Glutamatergic neuron (in vitro differentiated cells): ENCODE measurements around the gene POLG. TPM values are rescaled to one million over a fixed set of nuclear protein-coding genes. Genes with fewer than 3 reads are reported as not detected.

ENCODE experiments used
- DNase-seq: peaks from one replicate; pipeline ENCODE4 v3.0.0; 2022
- H3K27ac Mint-ChIP-seq: one replicate; pipeline ENCODE4 v1.8.0; 2020; ENCODE audit warnings: mild to moderate bottlenecking, mixed read lengths, inconsistent platforms; ENCODE audit not compliant: unreplicated experiment
- H3K27me3 Mint-ChIP-seq: one replicate; pipeline ENCODE4 v1.8.0; 2020; ENCODE audit warnings: mild to moderate bottlenecking, moderate library complexity, mixed read lengths, inconsistent platforms; ENCODE audit not compliant: unreplicated experiment
- H3K36me3 Mint-ChIP-seq: one replicate; pipeline ENCODE4 v1.8.0; 2020; ENCODE audit warnings: mild to moderate bottlenecking, mixed read lengths, inconsistent platforms; ENCODE audit not compliant: unreplicated experiment
- H3K4me1 Mint-ChIP-seq: one replicate; pipeline ENCODE4 v1.8.0; 2020; ENCODE audit warnings: mild to moderate bottlenecking, low read depth, mixed read lengths, inconsistent platforms; ENCODE audit not compliant: unreplicated experiment
- H3K4me3 Mint-ChIP-seq: one replicate; pipeline ENCODE4 v1.8.0; 2020; ENCODE audit warnings: mild to moderate bottlenecking, mixed read lengths, inconsistent platforms; ENCODE audit not compliant: unreplicated experiment
- H3K9me3 Mint-ChIP-seq: one replicate; pipeline ENCODE4 v1.8.0; 2020; ENCODE audit warnings: mild to moderate bottlenecking, moderate library complexity, mixed read lengths, inconsistent platforms; ENCODE audit not compliant: unreplicated experiment
- total RNA-seq: library from RNA; stranded (reverse); fragmentation: NEBNext Ultra II Directional; extraction: Animal tissue kit (Norgen Biotek cat#: 25700); gene quantifications from one replicate; pipeline ENCODE4 v1.2.1, GENCODE V29; 2021; ENCODE audit not compliant: unreplicated experiment
- TF ChIP-seq, protein P1 (sequence below): fragments of 200-600 bp; sonication (generic); IDR thresholded peaks from one replicate; pipeline ENCODE4 v1.5.0; 2021; ENCODE audit not compliant: partially characterized antibody, unreplicated experiment

The POLG gene
- total RNA-seq, 1 donor from 2014 or later = 55.4 TPM

GRCh38 chr15:89303986-89304385, 30.6 kb downstream of the POLG start:
- no peak for DNase-seq
- H3K36me3 Mint-ChIP-seq = no peaks in the 10 kb centered on the region
- peaks cover 2% of the 10 kb centered on the region for H3K27me3 Mint-ChIP-seq
- no peak overlapping the region for H3K27ac Mint-ChIP-seq
- H3K4me3 Mint-ChIP-seq = no peak overlapping the region
- H3K4me1 Mint-ChIP-seq = no peaks in the 10 kb centered on the region
- H3K9me3 Mint-ChIP-seq = no peaks in the 10 kb centered on the region
- TF ChIP-seq, protein P1, sequence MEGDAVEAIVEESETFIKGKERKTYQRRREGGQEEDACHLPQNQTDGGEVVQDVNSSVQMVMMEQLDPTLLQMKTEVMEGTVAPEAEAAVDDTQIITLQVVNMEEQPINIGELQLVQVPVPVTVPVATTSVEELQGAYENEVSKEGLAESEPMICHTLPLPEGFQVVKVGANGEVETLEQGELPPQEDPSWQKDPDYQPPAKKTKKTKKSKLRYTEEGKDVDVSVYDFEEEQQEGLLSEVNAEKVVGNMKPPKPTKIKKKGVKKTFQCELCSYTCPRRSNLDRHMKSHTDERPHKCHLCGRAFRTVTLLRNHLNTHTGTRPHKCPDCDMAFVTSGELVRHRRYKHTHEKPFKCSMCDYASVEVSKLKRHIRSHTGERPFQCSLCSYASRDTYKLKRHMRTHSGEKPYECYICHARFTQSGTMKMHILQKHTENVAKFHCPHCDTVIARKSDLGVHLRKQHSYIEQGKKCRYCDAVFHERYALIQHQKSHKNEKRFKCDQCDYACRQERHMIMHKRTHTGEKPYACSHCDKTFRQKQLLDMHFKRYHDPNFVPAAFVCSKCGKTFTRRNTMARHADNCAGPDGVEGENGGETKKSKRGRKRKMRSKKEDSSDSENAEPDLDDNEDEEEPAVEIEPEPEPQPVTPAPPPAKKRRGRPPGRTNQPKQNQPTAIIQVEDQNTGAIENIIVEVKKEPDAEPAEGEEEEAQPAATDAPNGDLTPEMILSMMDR = no peak

DNA sequence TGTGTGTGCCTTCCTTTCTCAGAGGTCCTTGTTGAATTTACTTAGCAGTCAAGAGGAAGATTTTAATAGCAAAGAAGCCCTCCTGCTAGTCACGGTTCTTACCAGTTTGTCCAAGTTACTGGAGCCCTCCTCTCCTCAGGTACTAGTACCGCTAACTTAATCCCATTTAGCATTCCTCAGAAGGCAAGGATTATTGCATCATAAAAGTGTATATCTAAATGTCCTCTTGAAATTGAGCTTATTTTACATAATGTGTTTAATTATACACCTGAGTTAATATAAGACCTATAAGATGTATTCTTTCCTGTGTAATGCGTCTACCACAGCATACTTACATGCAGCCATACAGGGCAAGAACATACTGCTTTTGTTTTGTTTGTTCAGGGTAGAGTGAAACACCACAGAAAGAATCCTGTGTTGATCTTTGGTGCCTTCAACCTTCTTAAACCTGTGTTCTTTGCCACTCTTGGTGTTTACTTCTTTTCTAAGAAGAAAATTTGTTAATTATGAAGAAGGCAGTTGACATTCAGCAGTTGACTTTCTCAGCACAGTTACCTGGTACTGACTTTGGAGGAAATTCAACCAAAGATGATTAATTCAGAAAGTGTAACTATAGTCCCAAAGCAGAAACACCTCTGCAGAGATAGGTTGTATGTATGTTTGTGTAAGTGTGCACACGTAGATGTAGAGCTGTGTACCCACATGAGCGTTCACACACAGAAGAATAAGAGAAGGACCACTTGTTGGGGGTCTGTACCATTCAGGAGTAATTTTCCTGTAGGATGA, 33.1 kb downstream of the POLG start:
- TF ChIP-seq, protein P1 = no peak
- Mint-ChIP-seq H3K27ac (no peak overlapping the region), H3K36me3 (peaks cover 9% of the 10 kb centered on the region), H3K9me3 (no peaks in the 10 kb centered on the region), H3K27me3 (peaks cover 2% of the 10 kb centered on the region), H3K4me1 (no peaks in the 10 kb centered on the region), H3K4me3 (no peak overlapping the region)
- DNase-seq = no peak

DNA sequence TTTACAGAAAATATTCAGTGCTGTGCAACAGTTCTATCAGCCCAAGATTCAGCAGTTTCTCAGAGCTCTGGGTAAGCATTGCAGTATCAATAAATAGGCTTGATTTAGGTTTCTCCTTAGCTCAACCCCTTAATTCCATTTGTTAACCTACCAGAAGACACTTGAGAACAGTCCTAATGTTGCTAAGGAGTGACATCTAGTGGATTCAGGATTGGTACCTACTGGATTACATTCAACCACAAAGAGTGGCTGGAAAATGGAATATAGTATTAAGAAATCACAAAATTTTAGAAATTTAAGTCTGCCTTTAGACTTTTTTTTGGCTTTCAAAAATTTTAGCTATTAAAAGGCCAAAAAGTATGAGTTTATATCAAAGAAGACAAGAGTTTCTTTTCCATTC, 34.7 kb downstream of the POLG start:
- TF ChIP-seq, protein P1 = no peak
- Mint-ChIP-seq H3K27ac (no peak overlapping the region), H3K36me3 (peaks cover 9% of the 10 kb centered on the region), H3K9me3 (no peaks in the 10 kb centered on the region), H3K4me1 (no peaks in the 10 kb centered on the region), H3K4me3 (no peak overlapping the region), H3K27me3 (peaks cover 2% of the 10 kb centered on the region)
- DNase-seq = no peak

GRCh38 chr15:89293012-89293411, 41.6 kb downstream of the POLG start:
- Mint-ChIP-seq H3K4me3 (no peak overlapping the region), H3K27me3 (no peaks in the 10 kb centered on the region), H3K27ac (no peak overlapping the region), H3K36me3 (peaks cover 3% of the 10 kb centered on the region), H3K9me3 (no peaks in the 10 kb centered on the region), H3K4me1 (no peaks in the 10 kb centered on the region)
- TF ChIP-seq, protein P1 = no peak
- no peak for DNase-seq

- Mint-ChIP-seq H3K4me3 (no peak overlapping the region), H3K36me3 (peaks cover 6% of the 10 kb centered on the region), H3K27me3 (no peaks in the 10 kb centered on the region), H3K27ac (no peak overlapping the region), H3K4me1 (no peaks in the 10 kb centered on the region), H3K9me3 (peaks cover 3% of the 10 kb centered on the region)
- TF ChIP-seq, protein P1 = no peak
- no peak for DNase-seq
These were observed 42.6 kb downstream of the POLG start for GRCh38 chr15:89291934-89292438.
